ENCODE data around the gene TAGLN.
A peak's percentile ranks its signal among the peaks of the same experiment; 100 is the strongest.
"Not testable (repeated sequence)": the region's sequence is repeated elsewhere in the genome, so short reads cannot be mapped to it uniquely, and the experiment has no call there.

The TAGLN gene

GRCh38 chr11:117180661-117181585, 18.2 kb upstream of the TAGLN start:
- DNase-seq (ENCODE audit: low spot score), result peak; percentile 84

GRCh38 chr11:117181586-117182550, 17.3 kb upstream of the TAGLN start:
- no peak for DNase-seq (ENCODE audit: low spot score)

- no peak for DNase-seq (ENCODE audit: low spot score)
These were observed 16.6 kb upstream of the TAGLN start for GRCh38 chr11:117182551-117182935.

- not testable (repeated sequence) for DNase-seq (ENCODE audit: low spot score)
These were observed 16.0 kb upstream of the TAGLN start for GRCh38 chr11:117183178-117183577.

- no peak for DNase-seq (ENCODE audit: low spot score)
These were observed 15.3 kb upstream of the TAGLN start for GRCh38 chr11:117183724-117184349.

- DNase-seq (ENCODE audit: low spot score), result peak; percentile 25
These were observed 13.3 kb upstream of the TAGLN start for GRCh38 chr11:117185736-117186430.

- DNase-seq (ENCODE audit: low spot score), result no peak
These were observed 12.8 kb upstream of the TAGLN start for GRCh38 chr11:117186431-117186761.

GRCh38 chr11:117187007-117187406, 12.2 kb upstream of the TAGLN start:
- DNase-seq (ENCODE audit: low spot score), result no peak

- DNase-seq (ENCODE audit: low spot score), result no peak
These were observed 11.8 kb upstream of the TAGLN start for GRCh38 chr11:117187428-117187798.

GRCh38 chr11:117187799-117188481, 11.2 kb upstream of the TAGLN start:
- no peak for DNase-seq (ENCODE audit: low spot score)

GRCh38 chr11:117188620-117189081, 10.5 kb upstream of the TAGLN start:
- DNase-seq (ENCODE audit: low spot score), result no peak

GRCh38 chr11:117189191-117189940, 9.8 kb upstream of the TAGLN start:
- peak; percentile 20 for DNase-seq (ENCODE audit: low spot score)

- no peak for DNase-seq (ENCODE audit: low spot score)
These were observed 9.1 kb upstream of the TAGLN start for GRCh38 chr11:117189941-117190544.

GRCh38 chr11:117191680-117192400, 7.3 kb upstream of the TAGLN start:
- no peak for DNase-seq (ENCODE audit: low spot score)

GRCh38 chr11:117192401-117192875, 6.7 kb upstream of the TAGLN start:
- DNase-seq (ENCODE audit: low spot score), result no peak

- no peak for DNase-seq (ENCODE audit: low spot score)
These were observed 5.8 kb upstream of the TAGLN start for GRCh38 chr11:117193130-117194020.

- DNase-seq (ENCODE audit: low spot score), result no peak
These were observed 4.9 kb upstream of the TAGLN start for GRCh38 chr11:117194267-117194666.

GRCh38 chr11:117195258-117195657, 3.9 kb upstream of the TAGLN start:
- DNase-seq (ENCODE audit: low spot score), result no peak
